GM12878 (cell line): ENCODE data around the gene THSD4. TPM values are rescaled to one million over a fixed set of nuclear protein-coding genes. Genes with fewer than 3 reads are reported as not detected.

Experiments
- ATAC-seq: fragments of 200-7000 bp; cut with Tn5 transposase; 3 replicates; pipeline ENCODE4 v1.9.1; 2020; ENCODE audit warnings: mild to moderate bottlenecking, moderate library complexity
- BruUV-seq: library from RNA; stranded (reverse); fragments of 400-500 nt; replicated peaks from 2 replicates; lab custom pipeline; 2021; lab: Mats Ljungman, UMichigan
- CTCF ChIA-PET: fragments of 300-600 bp; sonication (Branson Sonifier 250); formaldehyde crosslinking; extraction: SDS; loops from one replicate; lab custom pipeline; 2021; ENCODE audit warnings: inconsistent platforms; lab: Yijun Ruan, JAX
- POLR2A ChIA-PET: fragments of 350-600 bp; formaldehyde crosslinking; extraction: SDS; loops from one replicate; lab custom pipeline; 2021; ENCODE audit warnings: inconsistent platforms; lab: Charles Lee
- RAD21 ChIA-PET: fragments of 300-600 bp; sonication (Branson Sonifier 250); formaldehyde crosslinking; loops from one replicate; lab custom pipeline; 2023; ENCODE audit warnings: antibody characterized with exemption; ENCODE audit not compliant: unreplicated experiment; lab: Charles Lee
- SMC1A ChIA-PET: fragments of 300-600 bp; sonication (Branson Sonifier 250); formaldehyde crosslinking; loops from one replicate; lab custom pipeline; 2023; ENCODE audit not compliant: unreplicated experiment, uncharacterized antibody; lab: Charles Lee
- DNase-seq: peaks from one replicate; pipeline ENCODE4 v3.0.0-alpha.2; 2011; ENCODE audit warnings: low read depth, low spot score
- FAIRE-seq: peaks from 3 replicates; lab custom pipeline; 2011; peaks lifted over from hg19 to GRCh38; lab: Jason Lieb, UNC
- H2AFZ ChIP-seq: 2 replicates; pipeline ENCODE4 v1.6.0; 2011; ENCODE audit warnings: low read depth, low read length, control low read depth; ENCODE audit not compliant: control insufficient read depth
- H3K27ac ChIP-seq: 2 replicates; pipeline ENCODE4 v1.5.1; 2011; ENCODE audit warnings: control low read depth; ENCODE audit not compliant: control insufficient read depth, insufficient read depth
- H3K27me3 ChIP-seq, 2 experiments: replicated peaks in 1 of 2; 2 replicates each; pipeline versions ENCODE4 v1.6.0 to v1.6.1; 2011; ENCODE audit warnings: low read length in 1 of 2; ENCODE audit not compliant: control insufficient read depth in 2 of 2, insufficient read depth in 2 of 2
- H3K36me3 ChIP-seq, 2 experiments: 2 replicates each; pipeline ENCODE4 v1.5.1; 2011; ENCODE audit warnings: low read length in 1 of 2; ENCODE audit not compliant: control insufficient read depth in 2 of 2, insufficient read depth in 2 of 2
- H3K4me1 ChIP-seq: 2 replicates; pipeline ENCODE4 v1.6.1; 2011; ENCODE audit warnings: mild to moderate bottlenecking, low read length, moderate library complexity, mixed read lengths; ENCODE audit not compliant: control insufficient read depth, insufficient read depth
- H3K4me2 ChIP-seq: 2 replicates; pipeline ENCODE4 v1.6.0; 2011; ENCODE audit warnings: control low read depth; ENCODE audit not compliant: control insufficient read depth, insufficient read depth
- H3K4me3 ChIP-seq: fragments of 200-600 bp; sonication (generic); 2 replicates; pipeline ENCODE4 v1.5.1; 2016
- H3K79me2 ChIP-seq: 2 replicates; pipeline ENCODE4 v1.6.0; 2011; ENCODE audit warnings: low read length; ENCODE audit not compliant: control insufficient read depth, insufficient read depth
- H3K9ac ChIP-seq: 2 replicates; pipeline ENCODE4 v1.8.0; 2011; ENCODE audit warnings: low read length, control low read depth, mixed read lengths; ENCODE audit not compliant: control insufficient read depth, insufficient read depth
- H3K9me3 ChIP-seq: replicated peaks from 3 replicates; pipeline ENCODE4 v1.5.1; 2011; ENCODE audit warnings: mild to moderate bottlenecking, low read length; ENCODE audit not compliant: control insufficient read depth, insufficient read depth
- H4K20me1 ChIP-seq: 2 replicates; pipeline ENCODE4 v1.6.0; 2011; ENCODE audit not compliant: control insufficient read depth, insufficient read depth
- ASH2L ChIP-seq: fragments of 300-600, 200-600 bp; sonication (generic); IDR thresholded peaks from 2 replicates; pipeline ENCODE4 v1.6.1; 2017; ENCODE audit warnings: low read depth, mild to moderate bottlenecking, borderline replicate concordance
- BRCA1 ChIP-seq: IDR thresholded peaks from 2 replicates; pipeline ENCODE4 v1.6.1; 2011; ENCODE audit warnings: low read depth, low read length, improper control_type of control experiment
- CEBPB ChIP-seq, 2 experiments: fragments of 150-350 bp in 1 of 2; IDR thresholded peaks; 2 replicates each; pipeline ENCODE4 v1.6.1; 2012 to 2014; ENCODE audit warnings: low read depth in 2 of 2, low read length in 2 of 2, borderline replicate concordance in 1 of 2, inconsistent platforms in 1 of 2
- FOXM1 ChIP-seq: IDR thresholded peaks from 2 replicates; pipeline ENCODE4 v1.6.1; 2012; ENCODE audit warnings: low read depth, mild to moderate bottlenecking, inconsistent platforms, low read length, moderate library complexity
- IRF4 ChIP-seq: IDR thresholded peaks from 2 replicates; pipeline ENCODE4 v1.6.1; 2011; ENCODE audit warnings: low read depth, low read length
- JUNB ChIP-seq: IDR thresholded peaks from 2 replicates; pipeline ENCODE4 v1.6.1; 2016; ENCODE audit warnings: antibody characterized with exemption, mild to moderate bottlenecking
- KLF5 ChIP-seq: fragments of 450-650 bp; IDR thresholded peaks from 2 replicates; pipeline ENCODE4 v1.6.1; 2014; ENCODE audit warnings: mild to moderate bottlenecking; ENCODE audit not compliant: partially characterized antibody
- MYC ChIP-seq: IDR thresholded peaks from 2 replicates; pipeline ENCODE4 v1.6.1; 2011; ENCODE audit warnings: mild to moderate bottlenecking, low read length, moderate library complexity, inconsistent platforms; ENCODE audit not compliant: insufficient read depth, insufficient replicate concordance, insufficient read length, severe bottlenecking
- RUNX3 ChIP-seq: IDR thresholded peaks from 2 replicates; pipeline ENCODE4 v1.6.1; 2012; ENCODE audit warnings: low read length, inconsistent platforms
- SIX5 ChIP-seq: IDR thresholded peaks from 2 replicates; pipeline ENCODE4 v1.6.1; 2011; ENCODE audit warnings: mild to moderate bottlenecking, low read depth, low read length, moderate library complexity; ENCODE audit not compliant: severe bottlenecking
- STAT1 ChIP-seq: fragments of 450-650 bp; conservative IDR thresholded peaks from 2 replicates; pipeline ENCODE4 v1.6.1; 2014; ENCODE audit warnings: antibody characterized with exemption, mild to moderate bottlenecking
- STAT3 ChIP-seq: IDR thresholded peaks from 2 replicates; pipeline ENCODE4 v1.6.1; 2011; ENCODE audit warnings: low read depth, low read length, improper control_type of control experiment
- ZBED1 ChIP-seq: IDR thresholded peaks from 2 replicates; pipeline ENCODE4 v1.6.1; 2016; ENCODE audit warnings: borderline replicate concordance
- ZNF622 ChIP-seq: fragments of 450-650 bp; IDR thresholded peaks from 2 replicates; pipeline ENCODE4 v1.6.1; 2017; ENCODE audit warnings: mild to moderate bottlenecking, inconsistent platforms
- WGBS: methylation state at CpG from one replicate; pipeline ENCODE4 v1.1.6; 2016; ENCODE audit warnings: low lambda C conversion rate; ENCODE audit not compliant: insufficient replicate concordance, insufficient coverage; ENCODE audit errors: missing lambda C conversion rate; 5-methylcytosine and 5-hydroxymethylcytosine counted together
- in situ Hi-C: fragments of 300-500 bp; cut with MboI; formaldehyde crosslinking; loops from 9 replicates; pipeline ENCODE4 v1.14.3; 2018; ENCODE audit warnings: mixed read lengths
- intact Hi-C: fragments of 100-400 bp; cut with micrococcal nuclease; formaldehyde crosslinking; loops from one replicate; pipeline ENCODE4 v1.14.2; 2022; ENCODE audit not compliant: unreplicated experiment
- polyA plus RNA-seq, 11 experiments: library from polyadenylated mRNA; depleted of rRNA in 4 of 11; unstranded in 6 of 11; stranded (reverse) in 5 of 11; fragments of >200 nt; fragmentation: Nextera tagmentation in 4 of 11; fragmentation: Illumina TruSeq in 1 of 11; extraction: Ambion mirVana in 4 of 11; extraction: Trizol in 1 of 11; gene quantifications; 1 replicate in 1 of 11; 2 replicates in 10 of 11; pipeline versions ENCODE4 v1.2.1 to v1.2.3, GENCODE V29; 2011 to 2016; ENCODE audit warnings: inconsistent platforms in 2 of 11, missing spikeins in 2 of 11, low read depth in 1 of 11
- total RNA-seq, 4 experiments: library from RNA; depleted of rRNA in 3 of 4; stranded (reverse); fragments of >200 nt in 3 of 4; fragmentation: Illumina TruSeq in 1 of 4; extraction: Trizol in 1 of 4; gene quantifications; 2 replicates each; pipeline versions ENCODE4 v1.2.1 to v1.2.3, GENCODE V29; 2013 to 2021
- TF ChIP-seq, protein P1 (sequence below): fragments of 450-650 bp; IDR thresholded peaks from 2 replicates; pipeline ENCODE4 v1.6.1; 2016; ENCODE audit warnings: mild to moderate bottlenecking, moderate library complexity, borderline replicate concordance
- TF ChIP-seq, protein P2 (sequence below), 3 experiments: IDR thresholded peaks in 2 of 3; conservative IDR thresholded peaks in 1 of 3; 2 replicates each; pipeline ENCODE4 v1.5.1; 2011; ENCODE audit warnings: low read depth in 3 of 3, low read length in 3 of 3, mild to moderate bottlenecking in 3 of 3, control low read depth in 2 of 3, moderate library complexity in 2 of 3, inconsistent platforms in 1 of 3, mixed read lengths in 1 of 3; ENCODE audit not compliant: control insufficient read depth in 2 of 3, insufficient read depth in 1 of 3; ENCODE audit errors: extremely low read depth in 1 of 3

THSD4 gene
- total and polyA plus RNA-seq, 10 of the 15 experiments (the other 5 are each of a cell fraction or from before 2014, with no cell fraction given) = 0.04 to 0.13 (median 0.05) TPM; not detected in 7

DNA sequence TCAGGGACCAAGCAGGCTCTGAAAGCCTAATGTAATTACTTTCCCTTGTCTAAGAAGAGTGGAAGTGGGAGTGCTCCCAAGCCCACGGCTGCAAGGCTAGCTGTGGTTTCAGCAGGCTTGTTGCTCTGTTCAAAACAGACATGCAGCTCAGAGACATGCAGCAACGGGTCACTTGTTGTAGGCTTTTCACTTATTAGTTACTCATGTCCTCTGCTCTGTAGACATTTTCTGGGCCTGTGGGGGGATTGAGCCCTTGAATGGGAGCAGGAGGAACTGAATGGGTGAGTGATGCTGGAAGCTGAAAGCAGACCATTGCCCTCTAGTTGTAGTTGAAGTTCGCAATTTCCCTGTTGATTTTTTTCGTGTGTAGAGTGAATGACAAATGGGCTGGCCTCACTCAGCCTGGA is 433.1 kb downstream of the THSD4 start:
- TF ChIP-seq IRF4 = no peak
- TF ChIP-seq JUNB = no peak
- TF ChIP-seq, protein P1, sequence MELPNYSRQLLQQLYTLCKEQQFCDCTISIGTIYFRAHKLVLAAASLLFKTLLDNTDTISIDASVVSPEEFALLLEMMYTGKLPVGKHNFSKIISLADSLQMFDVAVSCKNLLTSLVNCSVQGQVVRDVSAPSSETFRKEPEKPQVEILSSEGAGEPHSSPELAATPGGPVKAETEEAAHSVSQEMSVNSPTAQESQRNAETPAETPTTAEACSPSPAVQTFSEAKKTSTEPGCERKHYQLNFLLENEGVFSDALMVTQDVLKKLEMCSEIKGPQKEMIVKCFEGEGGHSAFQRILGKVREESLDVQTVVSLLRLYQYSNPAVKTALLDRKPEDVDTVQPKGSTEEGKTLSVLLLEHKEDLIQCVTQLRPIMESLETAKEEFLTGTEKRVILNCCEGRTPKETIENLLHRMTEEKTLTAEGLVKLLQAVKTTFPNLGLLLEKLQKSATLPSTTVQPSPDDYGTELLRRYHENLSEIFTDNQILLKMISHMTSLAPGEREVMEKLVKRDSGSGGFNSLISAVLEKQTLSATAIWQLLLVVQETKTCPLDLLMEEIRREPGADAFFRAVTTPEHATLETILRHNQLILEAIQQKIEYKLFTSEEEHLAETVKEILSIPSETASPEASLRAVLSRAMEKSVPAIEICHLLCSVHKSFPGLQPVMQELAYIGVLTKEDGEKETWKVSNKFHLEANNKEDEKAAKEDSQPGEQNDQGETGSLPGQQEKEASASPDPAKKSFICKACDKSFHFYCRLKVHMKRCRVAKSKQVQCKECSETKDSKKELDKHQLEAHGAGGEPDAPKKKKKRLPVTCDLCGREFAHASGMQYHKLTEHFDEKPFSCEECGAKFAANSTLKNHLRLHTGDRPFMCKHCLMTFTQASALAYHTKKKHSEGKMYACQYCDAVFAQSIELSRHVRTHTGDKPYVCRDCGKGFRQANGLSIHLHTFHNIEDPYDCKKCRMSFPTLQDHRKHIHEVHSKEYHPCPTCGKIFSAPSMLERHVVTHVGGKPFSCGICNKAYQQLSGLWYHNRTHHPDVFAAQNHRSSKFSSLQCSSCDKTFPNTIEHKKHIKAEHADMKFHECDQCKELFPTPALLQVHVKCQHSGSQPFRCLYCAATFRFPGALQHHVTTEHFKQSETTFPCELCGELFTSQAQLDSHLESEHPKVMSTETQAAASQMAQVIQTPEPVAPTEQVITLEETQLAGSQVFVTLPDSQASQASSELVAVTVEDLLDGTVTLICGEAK = no peak
- no peak for TF ChIP-seq STAT3
- TF ChIP-seq SIX5 = no peak
- TF ChIP-seq, protein P2, sequence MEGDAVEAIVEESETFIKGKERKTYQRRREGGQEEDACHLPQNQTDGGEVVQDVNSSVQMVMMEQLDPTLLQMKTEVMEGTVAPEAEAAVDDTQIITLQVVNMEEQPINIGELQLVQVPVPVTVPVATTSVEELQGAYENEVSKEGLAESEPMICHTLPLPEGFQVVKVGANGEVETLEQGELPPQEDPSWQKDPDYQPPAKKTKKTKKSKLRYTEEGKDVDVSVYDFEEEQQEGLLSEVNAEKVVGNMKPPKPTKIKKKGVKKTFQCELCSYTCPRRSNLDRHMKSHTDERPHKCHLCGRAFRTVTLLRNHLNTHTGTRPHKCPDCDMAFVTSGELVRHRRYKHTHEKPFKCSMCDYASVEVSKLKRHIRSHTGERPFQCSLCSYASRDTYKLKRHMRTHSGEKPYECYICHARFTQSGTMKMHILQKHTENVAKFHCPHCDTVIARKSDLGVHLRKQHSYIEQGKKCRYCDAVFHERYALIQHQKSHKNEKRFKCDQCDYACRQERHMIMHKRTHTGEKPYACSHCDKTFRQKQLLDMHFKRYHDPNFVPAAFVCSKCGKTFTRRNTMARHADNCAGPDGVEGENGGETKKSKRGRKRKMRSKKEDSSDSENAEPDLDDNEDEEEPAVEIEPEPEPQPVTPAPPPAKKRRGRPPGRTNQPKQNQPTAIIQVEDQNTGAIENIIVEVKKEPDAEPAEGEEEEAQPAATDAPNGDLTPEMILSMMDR (IDR thresholded peaks at IDR 0.05 in 2 of 3, conservative IDR thresholded peaks at IDR 0.05 in 1 of 3; ENCODE audit: control insufficient read depth in 2 of 3, extremely low read depth in 1 of 3, insufficient read depth in 1 of 3, low read depth in 3 of 3, low read length in 3 of 3) = no peak
- TF ChIP-seq FOXM1 = no peak
- TF ChIP-seq MYC = no peak
- no peak for TF ChIP-seq RUNX3
- no peak for TF ChIP-seq ZBED1
- TF ChIP-seq CEBPB (IDR thresholded peaks at IDR 0.05; ENCODE audit: borderline replicate concordance in 1 of 2, low read depth in 2 of 2, low read length in 2 of 2) = no peak
- no peak for TF ChIP-seq KLF5
- no peak for TF ChIP-seq STAT1
- TF ChIP-seq ZNF622 = no peak
- TF ChIP-seq BRCA1 = no peak
- no peak for TF ChIP-seq ASH2L
- H3K36me3 ChIP-seq = no peaks in the 10 kb centered on the region
- no peaks in the 10 kb centered on the region for H3K79me2 ChIP-seq
- ATAC-seq (no peak), DNase-seq (no peak), FAIRE-seq (no peak)
- ChIA-PET POLR2A (no interaction called here), RAD21 (no interaction called here), SMC1A (no interaction called here), CTCF (no interaction called here)
- H3K27ac ChIP-seq = no peak overlapping the region
- no peak overlapping the region for H3K4me3 ChIP-seq
- intact Hi-C loops (no loop called here), in situ Hi-C loops (no loop called here)
- no peak overlapping the region for H3K9ac ChIP-seq
- H4K20me1 ChIP-seq = no peaks in the 10 kb centered on the region
- H3K27me3 ChIP-seq = 0 out of 4 replicates have a peak, but pooled peaks cover 0 to 1% of the 10 kb centered on the region in 2 experiments
- no peak overlapping the region for H3K4me2 ChIP-seq
- no peaks in the 10 kb centered on the region for H3K4me1 ChIP-seq
- no peaks in the 10 kb centered on the region for H3K9me3 ChIP-seq
- no TSS peak for BruUV-seq
- WGBS = 4% methylated on average over 4 of the region's 4 CpGs
- no peak overlapping the region for H2AFZ ChIP-seq
